ENCODE data around the gene HYOU1. TPM values are rescaled to one million over a fixed set of nuclear protein-coding genes. Genes with fewer than 3 reads are reported as not detected.

HYOU1 gene
- total and polyA plus RNA-seq, 10 donors = 12.3 to 131 (median 72.0) TPM

DNA sequence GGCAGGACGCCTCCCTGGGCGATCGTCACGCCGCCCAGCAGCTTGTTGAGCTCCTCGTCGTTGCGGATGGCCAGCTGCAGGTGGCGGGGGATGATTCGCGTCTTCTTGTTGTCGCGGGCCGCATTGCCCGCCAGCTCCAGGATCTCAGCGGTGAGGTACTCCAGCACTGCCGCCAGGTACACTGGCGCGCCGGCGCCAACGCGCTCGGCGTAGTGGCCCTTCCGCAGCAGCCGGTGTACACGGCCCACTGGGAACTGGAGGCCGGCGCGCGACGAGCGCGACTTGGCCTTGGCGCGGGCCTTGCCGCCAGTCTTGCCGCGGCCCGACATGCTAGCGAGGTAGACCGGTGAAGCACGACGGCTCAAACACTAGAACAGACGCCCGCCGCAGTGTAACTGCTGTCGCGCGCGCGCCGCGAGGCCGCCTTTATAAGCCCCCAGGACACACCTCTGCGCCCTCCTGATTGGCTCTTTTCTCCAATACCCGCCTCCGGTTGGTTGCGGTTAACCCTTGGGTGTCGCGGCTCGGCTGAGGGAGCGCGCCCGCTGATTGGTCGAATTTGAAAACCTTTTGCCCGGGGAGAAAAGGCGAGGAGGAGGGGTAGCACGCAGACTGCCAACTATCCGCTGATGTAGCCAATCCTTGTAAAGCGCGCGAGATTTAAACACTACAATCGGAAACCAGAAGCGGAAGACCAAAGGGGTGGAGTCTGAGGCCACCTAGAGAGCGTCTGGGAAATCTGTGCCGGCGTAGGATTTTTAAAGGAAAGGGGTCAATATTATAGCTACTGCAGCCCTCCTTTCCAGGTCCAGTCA, 38.3 kb upstream of the HYOU1 start:
- H3K27me3 ChIP-seq (replicated peaks in 1 of 7) = no peaks in the 10 kb centered on the region
- intact Hi-C loops (cut with DNase I; ENCODE audit: low total_unique reads) = loop anchor here (10.0 kb wide), 1 partner anchor 100 kb away; no protein-coding TSS in a partner anchor

DNA sequence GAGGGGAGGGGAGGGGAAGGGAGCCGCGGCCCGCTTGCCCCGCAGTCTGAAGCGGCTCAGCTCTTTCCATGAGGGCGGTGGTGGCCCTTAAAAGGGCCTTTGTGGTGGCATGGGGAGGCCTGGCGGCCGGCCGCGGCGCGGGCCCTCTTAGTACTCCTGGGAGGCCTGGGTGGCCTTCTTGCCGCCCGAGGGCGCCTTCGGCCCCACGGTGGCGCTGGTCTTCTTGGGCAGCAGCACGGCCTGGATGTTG, 37.7 kb upstream of the HYOU1 start:
- Histone ChIP-seq H3K36me3 (peaks cover 0 to 50% (median 19%) of the 10 kb centered on the region in 6 donors), H3K9me3 (no peaks in the 10 kb centered on the region), H3K4me3 (peak overlapping the region; percentile 76 to 93 (median 83)), H3K27me3 (replicated peaks in 1 of 7) (no peaks in the 10 kb centered on the region), H3K4me1 (peaks cover 14 to 78% (median 40%) of the 10 kb centered on the region in 6 donors), H3K27ac (peak overlapping the region; percentile 84 to 97 (median 94))
- WGBS, 5 donors = 0 to 1% (median 0%) methylated on average over 9 to 19 of the region's 19 CpGs; no CpG with 5 or more reads in 1 of the 5 donors
- TF ChIP-seq, protein P1, sequence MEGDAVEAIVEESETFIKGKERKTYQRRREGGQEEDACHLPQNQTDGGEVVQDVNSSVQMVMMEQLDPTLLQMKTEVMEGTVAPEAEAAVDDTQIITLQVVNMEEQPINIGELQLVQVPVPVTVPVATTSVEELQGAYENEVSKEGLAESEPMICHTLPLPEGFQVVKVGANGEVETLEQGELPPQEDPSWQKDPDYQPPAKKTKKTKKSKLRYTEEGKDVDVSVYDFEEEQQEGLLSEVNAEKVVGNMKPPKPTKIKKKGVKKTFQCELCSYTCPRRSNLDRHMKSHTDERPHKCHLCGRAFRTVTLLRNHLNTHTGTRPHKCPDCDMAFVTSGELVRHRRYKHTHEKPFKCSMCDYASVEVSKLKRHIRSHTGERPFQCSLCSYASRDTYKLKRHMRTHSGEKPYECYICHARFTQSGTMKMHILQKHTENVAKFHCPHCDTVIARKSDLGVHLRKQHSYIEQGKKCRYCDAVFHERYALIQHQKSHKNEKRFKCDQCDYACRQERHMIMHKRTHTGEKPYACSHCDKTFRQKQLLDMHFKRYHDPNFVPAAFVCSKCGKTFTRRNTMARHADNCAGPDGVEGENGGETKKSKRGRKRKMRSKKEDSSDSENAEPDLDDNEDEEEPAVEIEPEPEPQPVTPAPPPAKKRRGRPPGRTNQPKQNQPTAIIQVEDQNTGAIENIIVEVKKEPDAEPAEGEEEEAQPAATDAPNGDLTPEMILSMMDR (IDR thresholded peaks at IDR 0.05 in 8 of 11, conservative IDR thresholded peaks at IDR 0.05 in 3 of 11) = peak in 9 of 11 experiments; percentile 54 to 90 (median 81)
- no peak for TF ChIP-seq POLR2A (IDR thresholded peaks at IDR 0.05)
- DNase-seq = peak; percentile 96
- intact Hi-C loops (cut with DNase I; ENCODE audit: low total_unique reads) = loop anchor here (10.0 kb wide), 1 partner anchor 100 kb away; no protein-coding TSS in a partner anchor

More for the DNA sequence above, 38.3 kb upstream of the HYOU1 start:
- Histone ChIP-seq H3K27ac (peak overlapping the region; percentile 84 to 97 (median 94)), H3K4me1 (peaks cover 15 to 78% (median 44%) of the 10 kb centered on the region in 6 donors), H3K9me3 (no peaks in the 10 kb centered on the region), H3K36me3 (peaks cover 0 to 50% (median 19%) of the 10 kb centered on the region in 6 donors), H3K4me3 (peak overlapping the region; percentile 76 to 93 (median 83))
- 0 to 1% (median 0%) methylated on average over 52 to 79 of the region's 79 CpGs for WGBS, 5 donors
- peak; percentile 98 for DNase-seq
- TF ChIP-seq, protein P1 (IDR thresholded peaks at IDR 0.05 in 8 of 11, conservative IDR thresholded peaks at IDR 0.05 in 3 of 11) = peak in 7 of 11 experiments; percentile 2 to 74 (median 32)
- TF ChIP-seq POLR2AphosphoS5 (IDR thresholded peaks at IDR 0.05) (peak; percentile 100), POLR2A (IDR thresholded peaks at IDR 0.05) (peak; percentile 97 to 98 (median 97))

DNA sequence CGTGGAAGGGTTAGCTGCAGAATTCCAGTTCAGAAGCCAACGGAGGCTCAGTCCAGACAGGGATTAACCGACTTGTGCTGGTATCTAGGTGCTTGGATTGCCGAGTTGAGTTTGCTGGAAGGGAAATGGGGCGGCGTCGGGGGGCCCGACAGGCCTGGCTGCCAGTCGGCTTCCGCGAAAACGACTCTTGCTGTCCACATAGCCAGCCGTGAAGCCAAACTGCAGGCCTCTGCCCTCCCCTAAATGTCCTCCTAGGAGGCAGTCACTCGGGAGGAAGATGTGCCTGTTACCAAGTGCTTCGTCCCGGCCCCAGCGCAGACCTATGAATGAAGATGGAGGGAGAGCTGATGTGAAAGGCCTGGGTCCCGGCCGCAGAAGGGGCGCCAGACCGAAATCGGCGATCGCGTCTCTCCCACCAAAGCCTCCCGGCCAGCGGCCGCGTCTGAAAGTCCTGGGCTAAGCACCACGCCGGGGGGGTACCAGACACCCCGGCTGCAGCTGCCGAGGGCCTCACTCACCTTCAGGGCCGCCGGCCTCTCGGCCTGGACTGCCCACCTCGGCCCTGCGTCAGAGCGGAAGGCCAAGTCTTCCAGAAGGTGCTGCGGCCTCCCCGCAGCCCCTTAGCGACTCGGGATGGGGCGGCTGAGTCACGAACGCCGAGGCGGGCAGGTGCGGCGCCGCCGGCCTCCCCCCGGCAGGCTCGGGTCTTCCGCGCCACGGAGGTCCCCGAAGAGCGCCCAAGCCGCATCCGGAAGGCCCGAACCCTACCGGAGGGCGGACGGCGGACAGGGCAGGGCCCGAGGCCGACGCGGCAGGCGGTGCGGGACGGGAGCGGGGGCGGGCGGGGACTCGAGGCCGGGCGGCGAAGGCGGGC, 37.2 kb upstream of the HYOU1 start:
- Histone ChIP-seq H3K27me3 (replicated peaks in 1 of 7) (no peaks in the 10 kb centered on the region), H3K4me3 (peak overlapping the region; percentile 76 to 93 (median 83)), H3K4me1 (peaks cover 14 to 74% (median 40%) of the 10 kb centered on the region in 6 donors), H3K27ac (peak overlapping the region; percentile 84 to 97 (median 94)), H3K36me3 (peaks cover 0 to 47% (median 19%) of the 10 kb centered on the region in 6 donors), H3K9me3 (no peaks in the 10 kb centered on the region)
- WGBS, 5 donors = 0 to 1% (median 1%) methylated on average over 25 to 81 of the region's 81 CpGs
- TF ChIP-seq POLR2A (IDR thresholded peaks at IDR 0.05) (no peak), POLR2AphosphoS5 (IDR thresholded peaks at IDR 0.05) (peak in 1 of 3 donors; percentile 0)
- TF ChIP-seq, protein P1 (IDR thresholded peaks at IDR 0.05 in 8 of 11, conservative IDR thresholded peaks at IDR 0.05 in 3 of 11) = no peak
- DNase-seq = peak; percentile 92
- intact Hi-C loops (cut with DNase I; ENCODE audit: low total_unique reads) = loop anchor here (10.0 kb wide), 1 partner anchor 101 kb away; no protein-coding TSS in a partner anchor
